Measurements from ENCODE around the gene RBM10.
"Not testable (repeated sequence)": the region's sequence is repeated elsewhere in the genome, so short reads cannot be mapped to it uniquely, and the experiment has no call there.

The RBM10 gene

GRCh38 chrX:47144626-47145394 is at the start of gene RBM10, which contains the start of gene NDUFB11:
RBM10 (plus strand) TSS chrX:47145221; CDS start chrX:47147482, 2,261 bp downstream.
NDUFB11 (minus strand) TSS chrX:47144702; CDS start chrX:47144679, 23 bp downstream.
- peak; percentile 59 to 83 (median 70) for DNase-seq (ENCODE audit: low read depth in 4 of 4, low spot score in 1 of 4)

- DNase-seq (ENCODE audit: low read depth in 4 of 4, low spot score in 1 of 4): no peak
Measured at GRCh38 chrX:47097018-47097417, 48.0 kb upstream of the RBM10 start.

GRCh38 chrX:47098338-47099094 is 46.5 kb upstream of the RBM10 start:
- no peak for DNase-seq (ENCODE audit: low read depth in 4 of 4, low spot score in 1 of 4)

GRCh38 chrX:47101206-47101605 is 43.8 kb upstream of the RBM10 start:
- DNase-seq (ENCODE audit: low read depth in 4 of 4, low spot score in 1 of 4): no peak

- not testable (repeated sequence) for DNase-seq (ENCODE audit: low read depth in 4 of 4, low spot score in 1 of 4)
Measured at GRCh38 chrX:47110936-47111615, 33.9 kb upstream of the RBM10 start.

GRCh38 chrX:47112316-47112954 is 32.6 kb upstream of the RBM10 start:
- DNase-seq (ENCODE audit: low read depth in 4 of 4, low spot score in 1 of 4): no peak

- not testable (repeated sequence) for DNase-seq (ENCODE audit: low read depth in 4 of 4, low spot score in 1 of 4)
Measured at GRCh38 chrX:47116551-47117110, 28.4 kb upstream of the RBM10 start.

- DNase-seq (ENCODE audit: low read depth in 4 of 4, low spot score in 1 of 4): not testable (repeated sequence)
Measured at GRCh38 chrX:47124466-47124865, 20.6 kb upstream of the RBM10 start.

- peak; percentile 62 to 80 (median 71) for DNase-seq (ENCODE audit: low read depth in 4 of 4, low spot score in 1 of 4)
Measured at GRCh38 chrX:47129157-47129898, 15.7 kb upstream of the RBM10 start.

- no peak for DNase-seq (ENCODE audit: low read depth in 4 of 4, low spot score in 1 of 4)
Measured at GRCh38 chrX:47129899-47130358, 15.1 kb upstream of the RBM10 start.

GRCh38 chrX:47133493-47133892 is 11.5 kb upstream of the RBM10 start:
- no peak for DNase-seq (ENCODE audit: low read depth in 4 of 4, low spot score in 1 of 4)

GRCh38 chrX:47135650-47136049 is 9.4 kb upstream of the RBM10 start:
- not testable (repeated sequence) for DNase-seq (ENCODE audit: low read depth in 4 of 4, low spot score in 1 of 4)

- DNase-seq (ENCODE audit: low read depth in 4 of 4, low spot score in 1 of 4): no peak
Measured at GRCh38 chrX:47138171-47138570, 6.8 kb upstream of the RBM10 start.

- DNase-seq (ENCODE audit: low read depth in 4 of 4, low spot score in 1 of 4): peak in 1 of 4 experiments; percentile 2
Measured at GRCh38 chrX:47143894-47144625, 961 bp upstream of the RBM10 start.

GRCh38 chrX:47145395-47146120 is 537 bp downstream of the RBM10 start:
- DNase-seq (ENCODE audit: low read depth in 4 of 4, low spot score in 1 of 4): peak in 1 of 4 experiments; percentile 10

- DNase-seq (ENCODE audit: low read depth in 4 of 4, low spot score in 1 of 4): no peak
Measured at GRCh38 chrX:47146121-47146935, 1.3 kb downstream of the RBM10 start.

GRCh38 chrX:47146936-47147859 is 2.2 kb downstream of the RBM10 start:
- no peak for DNase-seq (ENCODE audit: low read depth in 4 of 4, low spot score in 1 of 4)

All from stimulated activated CD4-positive, alpha-beta T cell treated with anti-CD3 and anti-CD28 coated beads, Interleukin-1b, Interleukin-23, amount 100 ng/mL, for 24 hours (primary cell).